SU-DHL-6 (cell line): ENCODE results near the gene HDAC10.

Experiments
- EZH2phosphoT487 ChIP-seq: fragments of 200-600 bp; sonication (generic), shearing (Covaris generic); conservative IDR thresholded peaks from 2 replicates; pipeline ENCODE4 v1.6.1; 2018; ENCODE audit warnings: mild to moderate bottlenecking, antibody characterized with exemption, low read length, moderate library complexity, mixed read lengths
- TF ChIP-seq, protein P1 (sequence below): fragments of 200-600 bp; sonication (generic); IDR thresholded peaks from one replicate; pipeline ENCODE4 v1.5.1; 2017; ENCODE audit warnings: antibody characterized with exemption, mild to moderate bottlenecking, low read length, moderate library complexity; ENCODE audit not compliant: insufficient read depth, poor library complexity, severe bottlenecking

DNA sequence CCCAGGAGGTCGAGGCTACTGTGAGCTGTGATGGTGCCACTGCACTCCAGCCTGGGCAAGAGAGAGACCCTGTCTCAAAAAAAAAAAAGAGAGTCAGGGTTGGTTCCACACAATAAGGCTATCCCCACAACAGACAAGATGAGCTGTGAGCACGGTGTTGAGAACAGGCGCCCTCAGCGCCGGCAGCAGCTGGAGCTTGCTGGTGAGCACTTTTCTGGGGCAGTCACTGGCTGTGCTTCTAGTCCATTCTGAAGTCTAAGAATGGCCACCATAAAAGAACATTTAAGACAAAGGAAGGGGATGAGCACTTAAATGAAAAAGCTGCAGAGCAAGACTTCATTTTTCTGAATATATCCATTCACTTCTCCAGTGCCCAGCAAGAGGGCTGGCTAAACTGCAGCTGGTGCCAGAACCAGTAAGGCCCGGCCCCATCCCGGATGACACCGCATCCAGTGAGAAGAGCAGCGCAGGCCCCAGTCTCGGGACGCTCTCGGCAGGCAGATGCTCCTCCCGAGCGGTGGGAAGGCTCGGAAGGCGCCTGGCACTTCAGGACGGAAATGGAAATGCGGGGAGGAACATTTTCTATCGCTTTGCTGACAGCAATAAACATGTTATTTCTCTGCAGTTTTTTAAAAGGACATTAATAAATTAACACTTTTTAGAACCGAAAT lies 18.4 kb downstream of the HDAC10 start:
- TF ChIP-seq, protein P1, sequence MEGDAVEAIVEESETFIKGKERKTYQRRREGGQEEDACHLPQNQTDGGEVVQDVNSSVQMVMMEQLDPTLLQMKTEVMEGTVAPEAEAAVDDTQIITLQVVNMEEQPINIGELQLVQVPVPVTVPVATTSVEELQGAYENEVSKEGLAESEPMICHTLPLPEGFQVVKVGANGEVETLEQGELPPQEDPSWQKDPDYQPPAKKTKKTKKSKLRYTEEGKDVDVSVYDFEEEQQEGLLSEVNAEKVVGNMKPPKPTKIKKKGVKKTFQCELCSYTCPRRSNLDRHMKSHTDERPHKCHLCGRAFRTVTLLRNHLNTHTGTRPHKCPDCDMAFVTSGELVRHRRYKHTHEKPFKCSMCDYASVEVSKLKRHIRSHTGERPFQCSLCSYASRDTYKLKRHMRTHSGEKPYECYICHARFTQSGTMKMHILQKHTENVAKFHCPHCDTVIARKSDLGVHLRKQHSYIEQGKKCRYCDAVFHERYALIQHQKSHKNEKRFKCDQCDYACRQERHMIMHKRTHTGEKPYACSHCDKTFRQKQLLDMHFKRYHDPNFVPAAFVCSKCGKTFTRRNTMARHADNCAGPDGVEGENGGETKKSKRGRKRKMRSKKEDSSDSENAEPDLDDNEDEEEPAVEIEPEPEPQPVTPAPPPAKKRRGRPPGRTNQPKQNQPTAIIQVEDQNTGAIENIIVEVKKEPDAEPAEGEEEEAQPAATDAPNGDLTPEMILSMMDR, result no peak
- no peak for TF ChIP-seq EZH2phosphoT487
